Measurements from ENCODE around the gene EXOC7. TPM values are rescaled to one million over a fixed set of nuclear protein-coding genes. Genes with fewer than 3 reads are reported as not detected.

EXOC7 gene
- total and polyA plus RNA-seq, 2 of the 4 experiments (the other 2 are of a cell fraction): 85.9 to 118 TPM

- H3K4me3 ChIP-seq (ENCODE audit: insufficient read depth, low read depth, low read length): no peak overlapping the region
- H3K9ac ChIP-seq (ENCODE audit: low read depth, low read length): no peak overlapping the region
- H3K14ac ChIP-seq (replicated peaks; ENCODE audit: low read depth, low read length): no peak overlapping the region
- no peak overlapping the region for H4K5ac ChIP-seq (ENCODE audit: low read depth, low read length)
- H3K9me3 ChIP-seq (ENCODE audit: control insufficient read depth, insufficient read depth, low read length): no peaks in the 10 kb centered on the region
- peaks cover 7 to 65% of the 10 kb centered on the region in 2 experiments for H3K79me1 ChIP-seq (ENCODE audit: low read depth in 1 of 2, low read length in 2 of 2)
- H4K91ac ChIP-seq (ENCODE audit: insufficient read depth, low read depth, low read length): no peak overlapping the region
- ATAC-seq (ENCODE audit: low read depth): no peak
- 100% methylated on average over 7 of the region's 15 CpGs; no CpG with 5 or more reads in 1 of the 2 experiments for WGBS, 2 experiments (ENCODE audit: extremely low coverage in 2 of 2, insufficient read length in 1 of 2)
- dilution Hi-C loops (cut with HindIII; ENCODE audit: low sequenced_read_pairs, unreplicated experiment): no loop called here
- CTCF ChIA-PET: no interaction called here
- H3K9me1 ChIP-seq (ENCODE audit: insufficient read depth, low read length): peaks cover 21% of the 10 kb centered on the region
- TF ChIP-seq NFE2L2 (IDR thresholded peaks at IDR 0.05; ENCODE audit: low read depth, low read length) (no peak), USF2 (IDR thresholded peaks at IDR 0.05; ENCODE audit: low read depth, low read length) (no peak), RAD21 (IDR thresholded peaks at IDR 0.05; ENCODE audit: low read length) (no peak), RFX5 (IDR thresholded peaks at IDR 0.05; ENCODE audit: low read depth, low read length) (no peak), CTCF (conservative IDR thresholded peaks at IDR 0.05; ENCODE audit: low read depth, low read length) (no peak), CHD1 (IDR thresholded peaks at IDR 0.05; ENCODE audit: low read depth, low read length) (no peak), RCOR1 (IDR thresholded peaks at IDR 0.05; ENCODE audit: insufficient replicate concordance, low read length) (no peak), FOS (IDR thresholded peaks at IDR 0.05; ENCODE audit: low read depth, low read length) (no peak), BHLHE40 (IDR thresholded peaks at IDR 0.05; ENCODE audit: low read depth, low read length) (no peak), MAZ (IDR thresholded peaks at IDR 0.05; ENCODE audit: borderline replicate concordance, low read depth, low read length) (no peak), MXI1 (IDR thresholded peaks at IDR 0.05; ENCODE audit: borderline replicate concordance, low read depth, low read length) (no peak), ELK1 (IDR thresholded peaks at IDR 0.05; ENCODE audit: borderline replicate concordance, low read depth, low read length) (no peak), POLR2A (IDR thresholded peaks at IDR 0.05; ENCODE audit: low read depth, low read length) (no peak)
- POLR2A ChIA-PET (ENCODE audit: unreplicated experiment): no interaction called here
- no peak overlapping the region for H2AFZ ChIP-seq (replicated peaks; ENCODE audit: low read length, poor library complexity)
- BruUV-seq (replicated peaks): no TSS peak
- intact Hi-C loops (cut with micrococcal nuclease): no loop called here
- no peak overlapping the region for H2AK5ac ChIP-seq (ENCODE audit: low read depth, low read length)
- H4K8ac ChIP-seq (ENCODE audit: low read depth in 2 of 2, low read length in 2 of 2): no peak overlapping the region
- in situ Hi-C loops (cut with MboI; ENCODE audit: low sequenced_read_pairs): no loop called here
- H3K23ac ChIP-seq (ENCODE audit: low read depth, low read length): 0 out of 2 replicates have a peak overlapping the region, but pooled peaks have one; percentile 56
- no peak overlapping the region for H2BK5ac ChIP-seq (ENCODE audit: low read depth, low read length, poor library complexity, severe bottlenecking)
- peak overlapping the region; percentile 19 for H2AK9ac ChIP-seq (replicated peaks; ENCODE audit: low read depth, low read length, poor library complexity)
- no peaks in the 10 kb centered on the region; the same call in 1 of the 2 replicates for H3K4me1 ChIP-seq (ENCODE audit: control insufficient read depth, insufficient read depth, low read length)
- no peak overlapping the region for H2BK20ac ChIP-seq (ENCODE audit: low read depth, low read length)
- no peak overlapping the region for H3K27ac ChIP-seq (ENCODE audit: insufficient read depth, low read length)
- DNase-seq: no peak
- H3K4ac ChIP-seq (ENCODE audit: low read depth, low read length): no peak overlapping the region
- H4K20me1 ChIP-seq (ENCODE audit: insufficient read depth, low read length): peaks cover 30% of the 10 kb centered on the region
- no peak overlapping the region for H3K4me2 ChIP-seq (ENCODE audit: low read depth, low read length)
- no peak overlapping the region for H2BK15ac ChIP-seq (ENCODE audit: low read depth, low read length)
- H3K27me3 ChIP-seq (ENCODE audit: control insufficient read depth, insufficient read depth, low read length): no peaks in the 10 kb centered on the region
- no peak overlapping the region for H3K18ac ChIP-seq (ENCODE audit: low read depth, low read length)
- H3K36me3 ChIP-seq (ENCODE audit: control insufficient read depth, insufficient read depth, low read length): peaks cover 66% of the 10 kb centered on the region
- no peak overlapping the region for H3K56ac ChIP-seq (ENCODE audit: extremely low read depth, insufficient read depth, low read length)
- H2BK120ac ChIP-seq (ENCODE audit: low read depth, low read length): no peak overlapping the region
Measured at GRCh38 chr17:76049836-76050537, 53.6 kb downstream of the EXOC7 start.

All from IMR-90 (cell line).